ENCODE results near the gene BRD7.

Gene BRD7

GRCh38 chr16:50386774-50387173 is 18.0 kb upstream of the BRD7 start:
- H3K27me3 ChIP-seq (ENCODE audit: control insufficient read depth, insufficient read depth, low read length), result no peaks in the 10 kb centered on the region
- no peaks in the 10 kb centered on the region for H3K4me1 ChIP-seq (ENCODE audit: control insufficient read depth, insufficient read depth, low read length)
- no peak overlapping the region for H3K27ac ChIP-seq (ENCODE audit: low read depth, low read length)
- no peaks in the 10 kb centered on the region for H3K36me3 ChIP-seq (ENCODE audit: control insufficient read depth, insufficient read depth, low read length)
- no peaks in the 10 kb centered on the region for H3K9me3 ChIP-seq (ENCODE audit: control insufficient read depth, insufficient read depth, low read length)
- H3K9ac ChIP-seq (ENCODE audit: low read depth, low read length), result no peak overlapping the region
- no peak overlapping the region for H3K4me3 ChIP-seq (ENCODE audit: low read depth, low read length)

GRCh38 chr16:50386139-50386538 is 17.4 kb upstream of the BRD7 start:
- Histone ChIP-seq H3K27me3 (ENCODE audit: control insufficient read depth, insufficient read depth, low read length) (no peaks in the 10 kb centered on the region), H3K9ac (ENCODE audit: low read depth, low read length) (no peak overlapping the region), H3K4me3 (ENCODE audit: low read depth, low read length) (no peak overlapping the region), H3K9me3 (ENCODE audit: control insufficient read depth, insufficient read depth, low read length) (no peaks in the 10 kb centered on the region), H3K4me1 (ENCODE audit: control insufficient read depth, insufficient read depth, low read length) (no peaks in the 10 kb centered on the region), H3K36me3 (ENCODE audit: control insufficient read depth, insufficient read depth, low read length) (no peaks in the 10 kb centered on the region), H3K27ac (ENCODE audit: low read depth, low read length) (no peak overlapping the region)

- Histone ChIP-seq H3K27me3 (ENCODE audit: control insufficient read depth, insufficient read depth, low read length) (no peaks in the 10 kb centered on the region), H3K4me1 (ENCODE audit: control insufficient read depth, insufficient read depth, low read length) (no peaks in the 10 kb centered on the region)
These were observed 15.8 kb upstream of the BRD7 start for GRCh38 chr16:50384500-50385135.

GRCh38 chr16:50381679-50382440 is 13.1 kb upstream of the BRD7 start:
- H3K36me3 ChIP-seq (ENCODE audit: control insufficient read depth, insufficient read depth, low read length), result no peaks in the 10 kb centered on the region
- H3K4me3 ChIP-seq (ENCODE audit: low read depth, low read length), result no peak overlapping the region
- no peaks in the 10 kb centered on the region for H3K9me3 ChIP-seq (ENCODE audit: control insufficient read depth, insufficient read depth, low read length)
- H3K9ac ChIP-seq (ENCODE audit: low read depth, low read length), result no peak overlapping the region
- H3K4me1 ChIP-seq (ENCODE audit: control insufficient read depth, insufficient read depth, low read length), result no peaks in the 10 kb centered on the region
- no peaks in the 10 kb centered on the region for H3K27me3 ChIP-seq (ENCODE audit: control insufficient read depth, insufficient read depth, low read length)
- H3K27ac ChIP-seq (ENCODE audit: low read depth, low read length), result no peak overlapping the region

More at GRCh38 chr16:50384500-50385135, 15.8 kb upstream of the BRD7 start:
- H3K9ac ChIP-seq (ENCODE audit: low read depth, low read length), result no peak overlapping the region
- H3K27ac ChIP-seq (ENCODE audit: low read depth, low read length), result no peak overlapping the region
- no peak overlapping the region for H3K4me3 ChIP-seq (ENCODE audit: low read depth, low read length)
- H3K36me3 ChIP-seq (ENCODE audit: control insufficient read depth, insufficient read depth, low read length), result no peaks in the 10 kb centered on the region
- no peaks in the 10 kb centered on the region for H3K9me3 ChIP-seq (ENCODE audit: control insufficient read depth, insufficient read depth, low read length)

GRCh38 chr16:50378417-50378816 is 9.6 kb upstream of the BRD7 start:
- Histone ChIP-seq H3K4me1 (ENCODE audit: control insufficient read depth, insufficient read depth, low read length) (no peaks in the 10 kb centered on the region), H3K9me3 (ENCODE audit: control insufficient read depth, insufficient read depth, low read length) (no peaks in the 10 kb centered on the region), H3K27me3 (ENCODE audit: control insufficient read depth, insufficient read depth, low read length) (no peaks in the 10 kb centered on the region), H3K9ac (ENCODE audit: low read depth, low read length) (no peak overlapping the region), H3K27ac (ENCODE audit: low read depth, low read length) (no peak overlapping the region), H3K4me3 (ENCODE audit: low read depth, low read length) (no peak overlapping the region), H3K36me3 (ENCODE audit: control insufficient read depth, insufficient read depth, low read length) (no peaks in the 10 kb centered on the region)

GRCh38 chr16:50377001-50377400 is 8.2 kb upstream of the BRD7 start:
- Histone ChIP-seq H3K9me3 (ENCODE audit: control insufficient read depth, insufficient read depth, low read length) (no peaks in the 10 kb centered on the region), H3K9ac (ENCODE audit: low read depth, low read length) (no peak overlapping the region), H3K36me3 (ENCODE audit: control insufficient read depth, insufficient read depth, low read length) (no peaks in the 10 kb centered on the region), H3K4me3 (ENCODE audit: low read depth, low read length) (no peak overlapping the region), H3K4me1 (ENCODE audit: control insufficient read depth, insufficient read depth, low read length) (no peaks in the 10 kb centered on the region), H3K27me3 (ENCODE audit: control insufficient read depth, insufficient read depth, low read length) (no peaks in the 10 kb centered on the region), H3K27ac (ENCODE audit: low read depth, low read length) (no peak overlapping the region)

GRCh38 chr16:50373780-50374179 is 5.0 kb upstream of the BRD7 start:
- no peaks in the 10 kb centered on the region for H3K27me3 ChIP-seq (ENCODE audit: control insufficient read depth, insufficient read depth, low read length)
- no peak overlapping the region for H3K4me3 ChIP-seq (ENCODE audit: low read depth, low read length)
- no peaks in the 10 kb centered on the region for H3K9me3 ChIP-seq (ENCODE audit: control insufficient read depth, insufficient read depth, low read length)
- H3K36me3 ChIP-seq (ENCODE audit: control insufficient read depth, insufficient read depth, low read length), result no peaks in the 10 kb centered on the region
- H3K27ac ChIP-seq (ENCODE audit: low read depth, low read length), result no peak overlapping the region
- H3K4me1 ChIP-seq (ENCODE audit: control insufficient read depth, insufficient read depth, low read length), result peaks cover 5% of the 10 kb centered on the region; the same call in 1 of the 2 replicates
- no peak overlapping the region for H3K9ac ChIP-seq (ENCODE audit: low read depth, low read length)

GRCh38 chr16:50373345-50373701 is 4.5 kb upstream of the BRD7 start:
- Histone ChIP-seq H3K36me3 (ENCODE audit: control insufficient read depth, insufficient read depth, low read length) (no peaks in the 10 kb centered on the region), H3K9me3 (ENCODE audit: control insufficient read depth, insufficient read depth, low read length) (no peaks in the 10 kb centered on the region), H3K27ac (ENCODE audit: low read depth, low read length) (no peak overlapping the region)

GRCh38 chr16:50372611-50373344 is 4.0 kb upstream of the BRD7 start:
- Histone ChIP-seq H3K27ac (ENCODE audit: low read depth, low read length) (no peak overlapping the region), H3K9me3 (ENCODE audit: control insufficient read depth, insufficient read depth, low read length) (no peaks in the 10 kb centered on the region), H3K27me3 (ENCODE audit: control insufficient read depth, insufficient read depth, low read length) (no peaks in the 10 kb centered on the region), H3K4me3 (ENCODE audit: low read depth, low read length) (no peak overlapping the region), H3K4me1 (ENCODE audit: control insufficient read depth, insufficient read depth, low read length) (peaks cover 6% of the 10 kb centered on the region), H3K36me3 (ENCODE audit: control insufficient read depth, insufficient read depth, low read length) (no peaks in the 10 kb centered on the region), H3K9ac (ENCODE audit: low read depth, low read length) (no peak overlapping the region)

More at GRCh38 chr16:50373345-50373701, 4.5 kb upstream of the BRD7 start:
- H3K9ac ChIP-seq (ENCODE audit: low read depth, low read length), result no peak overlapping the region
- no peak overlapping the region for H3K4me3 ChIP-seq (ENCODE audit: low read depth, low read length)
- peaks cover 5% of the 10 kb centered on the region; the same call in 1 of the 2 replicates for H3K4me1 ChIP-seq (ENCODE audit: control insufficient read depth, insufficient read depth, low read length)
- no peaks in the 10 kb centered on the region for H3K27me3 ChIP-seq (ENCODE audit: control insufficient read depth, insufficient read depth, low read length)

- no peak overlapping the region for H3K27ac ChIP-seq (ENCODE audit: low read depth, low read length)
- H3K4me1 ChIP-seq (ENCODE audit: control insufficient read depth, insufficient read depth, low read length), result peaks cover 9% of the 10 kb centered on the region
- H3K9ac ChIP-seq (ENCODE audit: low read depth, low read length), result no peak overlapping the region
- no peaks in the 10 kb centered on the region for H3K27me3 ChIP-seq (ENCODE audit: control insufficient read depth, insufficient read depth, low read length)
- H3K4me3 ChIP-seq (ENCODE audit: low read depth, low read length), result no peak overlapping the region
- H3K36me3 ChIP-seq (ENCODE audit: control insufficient read depth, insufficient read depth, low read length), result 0 out of 2 replicates have a peak, but pooled peaks cover 1% of the 10 kb centered on the region
- H3K9me3 ChIP-seq (ENCODE audit: control insufficient read depth, insufficient read depth, low read length), result no peaks in the 10 kb centered on the region
These were observed 3.3 kb upstream of the BRD7 start for GRCh38 chr16:50371936-50372595.

Data from HUES48 (cell line).